ENCODE measurements around the gene LBX2. TPM values are rescaled to one million over a fixed set of nuclear protein-coding genes. Genes with fewer than 3 reads are reported as not detected.
"Not testable (repeated sequence)": the region's sequence is repeated elsewhere in the genome, so short reads cannot be mapped to it uniquely, and the experiment has no call there.

The LBX2 gene
- total RNA-seq, 1 donor from 2014 or later: 0.69 TPM

DNA sequence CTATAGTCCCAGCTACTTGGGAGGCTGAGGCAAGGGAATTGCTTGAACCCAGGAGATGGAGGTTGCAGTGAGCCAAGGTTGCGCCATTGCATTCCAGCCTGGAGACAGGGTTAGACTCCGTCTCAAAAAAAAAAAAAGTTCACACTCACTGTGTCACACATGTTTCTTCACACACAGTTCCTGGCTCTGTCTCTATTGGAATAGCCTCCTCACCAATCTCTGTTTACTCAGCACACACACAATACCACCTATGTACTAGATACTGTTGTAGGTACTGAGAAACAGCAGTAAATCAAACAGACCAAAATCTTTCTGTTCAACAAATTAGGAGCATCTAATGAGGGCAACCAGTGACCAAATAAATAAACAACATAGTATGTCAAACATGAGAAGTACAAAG, 13.3 kb downstream of the LBX2 start:
- CTCF ChIA-PET: no interaction called here
- Mint-ChIP-seq H3K4me1 (peaks cover 24% of the 10 kb centered on the region), H3K4me3 (no peak overlapping the region), H3K9me3 (no peaks in the 10 kb centered on the region), H3K36me3 (ENCODE audit: low read depth) (peaks cover 49% of the 10 kb centered on the region), H3K27me3 (no peaks in the 10 kb centered on the region), H3K27ac (no peak overlapping the region)
- ATAC-seq (ENCODE audit: low read depth) (no peak), DNase-seq (no peak)
- TF ChIP-seq, protein P1, sequence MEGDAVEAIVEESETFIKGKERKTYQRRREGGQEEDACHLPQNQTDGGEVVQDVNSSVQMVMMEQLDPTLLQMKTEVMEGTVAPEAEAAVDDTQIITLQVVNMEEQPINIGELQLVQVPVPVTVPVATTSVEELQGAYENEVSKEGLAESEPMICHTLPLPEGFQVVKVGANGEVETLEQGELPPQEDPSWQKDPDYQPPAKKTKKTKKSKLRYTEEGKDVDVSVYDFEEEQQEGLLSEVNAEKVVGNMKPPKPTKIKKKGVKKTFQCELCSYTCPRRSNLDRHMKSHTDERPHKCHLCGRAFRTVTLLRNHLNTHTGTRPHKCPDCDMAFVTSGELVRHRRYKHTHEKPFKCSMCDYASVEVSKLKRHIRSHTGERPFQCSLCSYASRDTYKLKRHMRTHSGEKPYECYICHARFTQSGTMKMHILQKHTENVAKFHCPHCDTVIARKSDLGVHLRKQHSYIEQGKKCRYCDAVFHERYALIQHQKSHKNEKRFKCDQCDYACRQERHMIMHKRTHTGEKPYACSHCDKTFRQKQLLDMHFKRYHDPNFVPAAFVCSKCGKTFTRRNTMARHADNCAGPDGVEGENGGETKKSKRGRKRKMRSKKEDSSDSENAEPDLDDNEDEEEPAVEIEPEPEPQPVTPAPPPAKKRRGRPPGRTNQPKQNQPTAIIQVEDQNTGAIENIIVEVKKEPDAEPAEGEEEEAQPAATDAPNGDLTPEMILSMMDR (IDR thresholded peaks at IDR 0.05): no peak
- POLR2A ChIA-PET: no interaction called here
- intact Hi-C loops (cut with micrococcal nuclease): no loop called here

DNA sequence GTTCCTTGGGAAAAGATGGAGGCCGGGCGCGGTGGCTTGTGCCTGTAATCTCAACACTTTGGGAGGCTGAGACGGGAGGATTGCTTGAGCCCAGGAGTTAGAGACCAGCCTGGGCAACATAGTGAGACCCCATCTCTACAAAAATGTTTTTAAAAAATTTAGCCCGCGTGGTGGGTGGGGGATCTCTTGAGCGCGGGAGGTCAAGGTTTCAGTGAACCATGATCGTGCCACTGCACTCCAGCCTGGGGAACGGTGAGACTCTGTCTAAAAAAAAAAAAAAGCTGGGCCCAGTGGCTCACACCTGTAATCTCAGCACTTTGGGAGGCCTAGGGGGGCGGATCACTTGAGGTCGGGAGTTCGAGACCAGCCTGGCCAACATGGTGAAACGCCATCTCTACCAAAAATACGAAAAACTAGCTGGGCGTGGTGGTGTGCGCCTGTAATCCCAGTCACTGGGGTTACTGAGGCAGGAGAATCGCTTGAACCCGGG, 15.7 kb downstream of the LBX2 start:
- not testable (repeated sequence) for H3K9me3 Mint-ChIP-seq; H3K27me3 Mint-ChIP-seq; DNase-seq; ATAC-seq (ENCODE audit: low read depth)
- peak overlapping the region; percentile 100 for H3K4me3 Mint-ChIP-seq
- H3K36me3 Mint-ChIP-seq (ENCODE audit: low read depth): peaks cover 44% of the 10 kb centered on the region
- H3K27ac Mint-ChIP-seq: peak overlapping the region; percentile 100
- intact Hi-C loops (cut with micrococcal nuclease): loop anchor here (1.0 to 5.0 kb wide), 10 partner anchors 20 to 393 kb away; partner anchors contain the start of genes AUP1, DOK1, HTRA2 and PCGF1
- POLR2A ChIA-PET: interaction anchor here (0.5 to 4.4 kb wide), 15 partner anchors 11 to 655 kb away, joined by 3 to 78 read pairs (median 8); partner anchors contain the start of genes AUP1, DQX1, HTRA2 and INO80B
- H3K4me1 Mint-ChIP-seq: peaks cover 30% of the 10 kb centered on the region
- CTCF ChIA-PET: interaction anchor here (1.3 to 5.3 kb wide), 7 partner anchors 24 to 104 kb away, joined by 4 to 85 read pairs (median 14); partner anchors contain the start of gene PCGF1

DNA sequence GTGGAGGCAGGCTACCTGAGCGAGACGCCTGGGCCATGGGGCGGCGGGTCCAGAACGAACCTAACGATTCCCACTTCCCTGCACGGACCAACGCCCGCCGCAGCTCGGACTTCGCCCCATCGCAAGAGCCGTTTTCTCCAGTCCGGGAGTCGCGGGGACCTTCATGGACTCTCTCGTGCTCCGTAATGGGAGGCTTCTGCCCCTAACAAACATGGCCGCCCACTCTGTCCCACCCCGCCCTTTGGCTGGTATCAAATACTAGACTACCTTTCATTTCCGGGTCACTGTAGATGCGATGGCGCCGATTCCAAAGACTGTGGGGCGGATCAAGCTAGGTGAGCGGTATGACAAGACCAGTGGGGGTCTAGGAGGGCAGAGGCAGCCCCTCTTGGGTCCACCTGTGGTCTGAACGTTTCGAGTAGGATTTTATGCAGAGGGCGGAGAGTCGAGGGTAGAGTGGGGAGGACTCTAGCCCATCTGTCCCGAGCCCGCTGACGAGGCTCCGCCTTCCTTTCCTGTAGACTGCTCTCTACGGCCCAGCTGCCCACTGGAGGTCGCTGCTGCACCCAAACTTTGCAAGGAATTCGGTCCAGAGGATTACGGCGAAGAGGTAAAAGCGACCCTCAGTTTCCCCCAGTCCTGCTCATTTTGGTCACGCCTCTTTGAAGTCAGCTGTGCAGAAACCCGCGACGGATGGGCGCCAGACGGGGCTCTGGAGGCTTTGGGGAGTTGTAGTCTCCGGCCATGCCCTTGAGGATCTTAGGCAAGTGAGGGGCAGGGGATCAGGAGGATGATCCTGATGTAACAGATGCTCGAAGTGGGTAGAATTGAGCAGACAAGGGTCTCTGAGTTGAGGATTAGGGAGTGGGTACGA, 16.4 kb downstream of the LBX2 start, which contains the start of the genes CCDC142 and TTC31:
Gene CCDC142, minus strand, starts transcription at position 198 of the 874 bp plus-strand sequence. Its CDS starts 161 bp downstream, at position 37.
Gene TTC31, plus strand, starts transcription at position 281 of the 874 bp plus-strand sequence. Its CDS starts 15 bp downstream, at position 296.
- no peaks in the 10 kb centered on the region for H3K27me3 Mint-ChIP-seq
- POLR2A ChIA-PET: interaction anchor here (0.5 to 4.4 kb wide), 21 partner anchors 10 to 654 kb away, joined by 3 to 78 read pairs (median 8); partner anchors contain the start of genes AUP1, DQX1, HTRA2 and INO80B
- CTCF ChIA-PET: interaction anchor here (0.7 to 5.3 kb wide), 19 partner anchors 10 to 104 kb away, joined by 3 to 85 read pairs (median 4); partner anchors contain the start of genes AUP1, HTRA2, INO80B and LBX2
- H3K36me3 Mint-ChIP-seq (ENCODE audit: low read depth): peaks cover 43% of the 10 kb centered on the region
- peak within 1 kb of the TSS; percentile 100 for H3K27ac Mint-ChIP-seq
- peak; percentile 92 for ATAC-seq (ENCODE audit: low read depth)
- no peaks in the 10 kb centered on the region for H3K9me3 Mint-ChIP-seq
- peak; percentile 83 for DNase-seq
- intact Hi-C loops (cut with micrococcal nuclease): loop anchor here (1.0 to 5.0 kb wide), 13 partner anchors 11 to 393 kb away; partner anchors contain the start of genes AUP1, C2orf81, DOK1 and HTRA2
- peaks cover 30% of the 10 kb centered on the region for H3K4me1 Mint-ChIP-seq
- H3K4me3 Mint-ChIP-seq: peak within 1 kb of the TSS; percentile 100
- TF ChIP-seq, protein P1 (IDR thresholded peaks at IDR 0.05): peak; percentile 23

DNA sequence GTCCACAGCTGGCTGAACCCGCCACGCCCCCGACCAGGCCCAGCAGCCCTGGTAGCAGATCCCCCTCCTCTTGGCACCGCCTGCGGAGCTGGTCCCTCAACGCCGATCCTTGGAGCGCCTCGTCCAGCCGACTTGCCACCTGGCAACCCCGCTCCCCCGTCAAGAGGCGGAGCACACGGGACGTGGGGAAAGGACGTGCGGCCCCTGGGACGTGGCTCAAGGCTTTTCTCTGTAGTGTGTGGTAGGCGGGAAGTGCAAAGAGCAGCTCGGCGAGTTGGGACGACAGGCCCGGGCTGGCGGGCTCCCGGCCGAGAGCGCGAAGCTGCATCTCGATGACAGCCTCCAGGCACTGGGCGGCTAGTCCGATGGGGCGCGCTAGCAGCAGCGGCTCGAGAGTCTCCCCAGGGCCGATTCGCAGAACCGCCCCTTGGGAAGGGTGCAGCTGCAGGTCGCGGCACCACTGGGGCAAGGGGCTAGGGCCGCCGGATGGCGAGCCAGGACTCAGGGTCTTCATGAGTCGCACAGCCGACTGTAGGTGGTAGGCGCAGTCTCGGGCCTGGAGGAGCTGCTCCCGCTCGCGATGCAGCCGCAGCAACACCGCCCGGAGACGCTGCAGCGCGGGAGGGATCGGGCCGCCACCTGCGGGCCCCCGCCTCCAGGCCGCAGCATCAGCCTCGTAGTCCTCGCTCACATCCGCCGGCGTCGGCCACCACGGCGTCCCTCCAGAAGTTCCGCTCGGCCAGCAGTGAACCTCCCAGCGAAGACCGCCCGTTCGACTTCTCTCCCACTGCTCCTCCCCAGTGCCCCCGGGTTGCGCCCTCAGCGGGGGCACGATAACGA, 17.2 kb downstream of the LBX2 start:
- TF ChIP-seq, protein P1 (IDR thresholded peaks at IDR 0.05): no peak

More for the DNA sequence above, 17.2 kb downstream of the LBX2 start:
- DNase-seq (no peak), ATAC-seq (ENCODE audit: low read depth) (peak; percentile 40)
- H3K27ac Mint-ChIP-seq: peak overlapping the region; percentile 100
- CTCF ChIA-PET: interaction anchor here (0.7 to 5.3 kb wide), 19 partner anchors 9 to 105 kb away, joined by 3 to 85 read pairs (median 4); partner anchors contain the start of genes INO80B, LBX2, MRPL53 and PCGF1
- H3K36me3 Mint-ChIP-seq (ENCODE audit: low read depth): peaks cover 46% of the 10 kb centered on the region
- H3K4me1 Mint-ChIP-seq: peaks cover 30% of the 10 kb centered on the region
- no peaks in the 10 kb centered on the region for H3K27me3 Mint-ChIP-seq
- POLR2A ChIA-PET: interaction anchor here (0.7 to 4.4 kb wide), 20 partner anchors 9 to 654 kb away, joined by 3 to 78 read pairs (median 7); partner anchors contain the start of genes AUP1, DQX1, HTRA2 and INO80B
- intact Hi-C loops (cut with micrococcal nuclease): loop anchor here (1.0 to 5.0 kb wide), 4 partner anchors 10 to 90 kb away; partner anchors contain the start of genes C2orf81, MRPL53 and WDR54
- peak overlapping the region; percentile 100 for H3K4me3 Mint-ChIP-seq
- no peaks in the 10 kb centered on the region for H3K9me3 Mint-ChIP-seq

Measured in activated B cell treated with CpG ODN at 0.5 μM for 24 hours (primary cell).